Measurements from ENCODE around the gene MARCHF4.
"Not testable (repeated sequence)": the region's sequence is repeated elsewhere in the genome, so short reads cannot be mapped to it uniquely, and the experiment has no call there.

Gene MARCHF4

GRCh38 chr2:216391401-216391800, 19.1 kb upstream of the MARCHF4 start:
- DNase-seq: no peak

- DNase-seq: no peak
These were observed 17.3 kb upstream of the MARCHF4 start for GRCh38 chr2:216389570-216389969.

GRCh38 chr2:216388046-216388884, 16.0 kb upstream of the MARCHF4 start:
- DNase-seq: no peak

- no peak for DNase-seq
These were observed 15.0 kb upstream of the MARCHF4 start for GRCh38 chr2:216387262-216387661.

- DNase-seq: no peak
These were observed 13.2 kb upstream of the MARCHF4 start for GRCh38 chr2:216385478-216385877.

GRCh38 chr2:216384409-216384808, 12.1 kb upstream of the MARCHF4 start:
- not testable (repeated sequence) for DNase-seq

GRCh38 chr2:216379977-216380376, 7.7 kb upstream of the MARCHF4 start:
- DNase-seq: no peak

- DNase-seq: no peak
These were observed 3.0 kb upstream of the MARCHF4 start for GRCh38 chr2:216375286-216375685.

- no peak for DNase-seq
These were observed 1.6 kb upstream of the MARCHF4 start for GRCh38 chr2:216373896-216374295.

GRCh38 chr2:216372761-216373291, 543 bp upstream of the MARCHF4 start:
- DNase-seq: no peak

- DNase-seq: no peak
These were observed 1.1 kb downstream of the MARCHF4 start for GRCh38 chr2:216370961-216371712.

- DNase-seq: no peak
These were observed 2.5 kb downstream of the MARCHF4 start for GRCh38 chr2:216369821-216370220.

- DNase-seq: no peak
These were observed 5.4 kb downstream of the MARCHF4 start for GRCh38 chr2:216366777-216367471.

- no peak for DNase-seq
These were observed 6.8 kb downstream of the MARCHF4 start for GRCh38 chr2:216365518-216365917.

GRCh38 chr2:216363221-216363620, 9.1 kb downstream of the MARCHF4 start:
- DNase-seq: no peak

- DNase-seq: no peak
These were observed 9.6 kb downstream of the MARCHF4 start for GRCh38 chr2:216362730-216363129.

- no peak for DNase-seq
These were observed 16.6 kb downstream of the MARCHF4 start for GRCh38 chr2:216355711-216356110.

GRCh38 chr2:216354306-216354705, 18.0 kb downstream of the MARCHF4 start:
- DNase-seq: no peak

- no peak for DNase-seq
These were observed 19.5 kb downstream of the MARCHF4 start for GRCh38 chr2:216352653-216353270.

- DNase-seq: no peak
These were observed 20.9 kb downstream of the MARCHF4 start for GRCh38 chr2:216351172-216351925.

GRCh38 chr2:216350214-216350791, 22.0 kb downstream of the MARCHF4 start:
- no peak for DNase-seq

- DNase-seq: no peak
These were observed 22.9 kb downstream of the MARCHF4 start for GRCh38 chr2:216349366-216349765.

Measured in activated gamma-delta T cell (primary cell).